ENCODE measurements around the gene CDC42.

CDC42 gene

GRCh38 chr1:22038036-22038435 is 14.5 kb upstream of the CDC42 start:
- DNase-seq: no peak

- DNase-seq: peak; percentile 83
Observed at GRCh38 chr1:22039594-22040285, 12.8 kb upstream of the CDC42 start.

GRCh38 chr1:22040286-22040623 is 12.3 kb upstream of the CDC42 start:
- no peak for DNase-seq

- DNase-seq: no peak
Observed at GRCh38 chr1:22041505-22041904, 11.0 kb upstream of the CDC42 start.

- DNase-seq: no peak
Observed at GRCh38 chr1:22043198-22043769, 9.2 kb upstream of the CDC42 start.

- DNase-seq: no peak
Observed at GRCh38 chr1:22044690-22045420, 7.7 kb upstream of the CDC42 start.

- no peak for DNase-seq
Observed at GRCh38 chr1:22045604-22046228, 6.8 kb upstream of the CDC42 start.

GRCh38 chr1:22048351-22049192 is 3.9 kb upstream of the CDC42 start:
- no peak for DNase-seq

GRCh38 chr1:22050330-22050729 is 2.2 kb upstream of the CDC42 start:
- no peak for DNase-seq

- no peak for DNase-seq
Observed at GRCh38 chr1:22051607-22052114, 848 bp upstream of the CDC42 start.

- peak; percentile 78 for DNase-seq
Observed at GRCh38 chr1:22053017-22053860, 730 bp downstream of the CDC42 start.

GRCh38 chr1:22053861-22054770 is 1.6 kb downstream of the CDC42 start:
- no peak for DNase-seq

- DNase-seq: no peak
Observed at GRCh38 chr1:22055463-22055862, 3.0 kb downstream of the CDC42 start.

- DNase-seq: no peak
Observed at GRCh38 chr1:22056043-22056442, 3.5 kb downstream of the CDC42 start.

GRCh38 chr1:22056936-22057335 is 4.4 kb downstream of the CDC42 start:
- DNase-seq: no peak

GRCh38 chr1:22057861-22058260 is 5.4 kb downstream of the CDC42 start:
- no peak for DNase-seq

GRCh38 chr1:22064751-22065402 is 12.4 kb downstream of the CDC42 start:
- no peak for DNase-seq

- no peak for DNase-seq
Observed at GRCh38 chr1:22071511-22071910, 19.0 kb downstream of the CDC42 start.

- no peak for DNase-seq
Observed at GRCh38 chr1:22074803-22075202, 22.3 kb downstream of the CDC42 start.

GRCh38 chr1:22075718-22076117 is 23.2 kb downstream of the CDC42 start:
- DNase-seq: peak; percentile 5

All from NCI-H69 (cell line).